CD14-positive monocyte (primary cell): ENCODE results near the gene PDE4B. TPM values are rescaled to one million over a fixed set of nuclear protein-coding genes. Genes with fewer than 3 reads are reported as not detected.

Experiments
- DNase-seq, 3 donors: peaks; one replicate each; pipeline ENCODE4 v3.0.0-alpha.2; 2011 to 2022
- H2AFZ ChIP-seq: 2 replicates; pipeline ENCODE4 v1.6.0; 2012; ENCODE audit warnings: mild to moderate bottlenecking, low read depth, low read length, inconsistent platforms; ENCODE audit not compliant: insufficient read depth, poor library complexity, severe bottlenecking
- H3K27ac ChIP-seq, 2 donors: 1 replicate in 1 of 2; 2 replicates in 1 of 2; pipeline ENCODE4 v1.5.1; 2012 to 2013; ENCODE audit warnings: low read length in 2 of 2, control low read depth in 1 of 2, inconsistent platforms in 1 of 2, low read depth in 1 of 2, mild to moderate bottlenecking in 1 of 2
- H3K27me3 ChIP-seq, 2 donors: one replicate each; pipeline versions ENCODE4 v1.6.0 to v1.6.1; 2011 to 2013; ENCODE audit warnings: low read length in 2 of 2; ENCODE audit not compliant: control insufficient read depth in 2 of 2, insufficient read depth in 2 of 2
- H3K36me3 ChIP-seq, 2 donors: replicated peaks in 1 of 2; 1 replicate in 1 of 2; 2 replicates in 1 of 2; pipeline versions ENCODE4 v1.5.1 to v1.6.1; 2012 to 2013; ENCODE audit warnings: low read length in 2 of 2, control low read depth in 1 of 2, inconsistent platforms in 1 of 2, mild to moderate bottlenecking in 1 of 2; ENCODE audit not compliant: insufficient read depth in 2 of 2, control insufficient read depth in 1 of 2
- H3K4me1 ChIP-seq, 2 donors: 1 replicate in 1 of 2; 2 replicates in 1 of 2; pipeline versions ENCODE4 v1.5.1 to v1.6.1; 2012 to 2013; ENCODE audit warnings: low read length in 2 of 2, control low read depth in 1 of 2, inconsistent platforms in 1 of 2, mild to moderate bottlenecking in 1 of 2, moderate library complexity in 1 of 2; ENCODE audit not compliant: insufficient read depth in 2 of 2, control insufficient read depth in 1 of 2
- H3K4me2 ChIP-seq: replicated peaks from 2 replicates; pipeline ENCODE3; 2012; ENCODE audit warnings: low read length, moderate library complexity, mild to moderate bottlenecking; ENCODE audit not compliant: poor library complexity, severe bottlenecking; ENCODE audit errors: extremely low read depth
- H3K4me3 ChIP-seq, 3 experiments: fragments of 200-600 bp in 1 of 3; sonication (generic) in 1 of 3; replicated peaks in 1 of 3; 1 replicate in 2 of 3; 2 replicates in 1 of 3; pipeline ENCODE4 v1.5.1; 2011 to 2013; ENCODE audit warnings: low read length in 3 of 3, mild to moderate bottlenecking in 3 of 3, control low read depth in 2 of 3, low read depth in 2 of 3, inconsistent platforms in 1 of 3, moderate library complexity in 1 of 3
- H3K79me2 ChIP-seq: 2 replicates; pipeline ENCODE4 v1.6.0; 2012; ENCODE audit warnings: mild to moderate bottlenecking, control low read depth, inconsistent platforms, low read length, moderate library complexity; ENCODE audit not compliant: insufficient read depth
- H3K9ac ChIP-seq: 2 replicates; pipeline ENCODE4 v1.6.0; 2017; ENCODE audit warnings: low read length, mild to moderate bottlenecking; ENCODE audit not compliant: insufficient read depth, poor library complexity, severe bottlenecking
- H3K9me3 ChIP-seq, 2 donors: replicated peaks in 1 of 2; 1 replicate in 1 of 2; 2 replicates in 1 of 2; pipeline versions ENCODE4 v1.5.1 to v1.6.1; 2012 to 2013; ENCODE audit warnings: low read length in 2 of 2, control low read depth in 1 of 2; ENCODE audit not compliant: control insufficient read depth in 1 of 2, insufficient read depth in 1 of 2
- H4K20me1 ChIP-seq: 2 replicates; pipeline ENCODE4 v1.6.0; 2012; ENCODE audit warnings: mild to moderate bottlenecking, low read length, control low read depth, moderate library complexity; ENCODE audit not compliant: insufficient read depth
- H3K27ac Mint-ChIP-seq, 7 donors: one replicate each; pipeline ENCODE4 v1.8.0; 2020; ENCODE audit warnings: mild to moderate bottlenecking in 7 of 7, mixed read lengths in 7 of 7, moderate library complexity in 6 of 7, inconsistent platforms in 2 of 7
- H3K27me3 Mint-ChIP-seq, 3 donors: one replicate each; pipeline ENCODE4 v1.8.0; 2021 to 2022; ENCODE audit warnings: low read depth in 3 of 3, mild to moderate bottlenecking in 3 of 3, mixed read lengths in 3 of 3, moderate library complexity in 3 of 3, inconsistent platforms in 1 of 3
- H3K36me3 Mint-ChIP-seq, 2 donors: one replicate each; pipeline ENCODE4 v1.8.0; 2020; ENCODE audit warnings: mixed read lengths in 2 of 2, inconsistent platforms in 1 of 2, mild to moderate bottlenecking in 1 of 2
- H3K4me1 Mint-ChIP-seq: one replicate; pipeline ENCODE4 v1.8.0; 2020; ENCODE audit warnings: mild to moderate bottlenecking, mixed read lengths
- H3K4me3 Mint-ChIP-seq, 2 donors: one replicate each; pipeline ENCODE4 v1.8.0; 2020; ENCODE audit warnings: mild to moderate bottlenecking in 2 of 2, mixed read lengths in 2 of 2, moderate library complexity in 1 of 2
- H3K9me3 Mint-ChIP-seq, 7 donors: one replicate each; pipeline ENCODE4 v1.8.0; 2020 to 2022; ENCODE audit warnings: mixed read lengths in 7 of 7, mild to moderate bottlenecking in 6 of 7, moderate library complexity in 6 of 7, inconsistent platforms in 2 of 7
- WGBS: methylation state at CpG from one replicate; pipeline ENCODE4 v1.1.5; 2013; ENCODE audit warnings: missing lambda C conversion rate; ENCODE audit not compliant: insufficient coverage; 5-methylcytosine and 5-hydroxymethylcytosine counted together
- intact Hi-C, 2 donors: fragments of 100-400 bp; cut with micrococcal nuclease; formaldehyde crosslinking; loops; one replicate each; pipeline versions ENCODE4 v1.15.0 to v1.15.1; 2023
- polyA plus RNA-seq, 3 donors: library from polyadenylated mRNA; depleted of rRNA in 1 of 3; unstranded in 2 of 3; stranded (reverse) in 1 of 3; fragments of 300-500 nt in 2 of 3; fragments of >200 nt in 1 of 3; fragmentation: Illumina TruSeq in 2 of 3; gene quantifications; 1 replicate in 2 of 3; 2 replicates in 1 of 3; pipeline ENCODE4 v1.2.3, GENCODE V29; 2012 to 2021
- TF ChIP-seq, protein P1 (sequence below): fragments of 200-600 bp; IDR thresholded peaks from one replicate; pipeline ENCODE4 v1.8.0; 2022; ENCODE audit warnings: antibody characterized with exemption, mild to moderate bottlenecking

Gene PDE4B
- polyA plus RNA-seq, 3 donors: 17.2 to 52.8 (median 25.2) TPM

- intact Hi-C loops: no loop called here
- Histone ChIP-seq H4K20me1 (no peaks in the 10 kb centered on the region), H3K4me3 (no peak overlapping the region), H3K79me2 (no peaks in the 10 kb centered on the region), H3K27ac (no peak overlapping the region), H3K36me3 (no peaks in the 10 kb centered on the region), H3K4me1 (no peaks in the 10 kb centered on the region), H3K9ac (no peak overlapping the region), H3K9me3 (no peaks in the 10 kb centered on the region), H3K4me2 (no peak overlapping the region), H3K27me3 (no peaks in the 10 kb centered on the region), H2AFZ (no peak overlapping the region)
- Mint-ChIP-seq H3K4me3 (no peak overlapping the region), H3K4me1 (no peaks in the 10 kb centered on the region), H3K27ac (no peak overlapping the region), H3K27me3 (peaks cover 0 to 3% (median 0%) of the 10 kb centered on the region in 3 donors), H3K9me3 (peaks cover 0 to 3% (median 0%) of the 10 kb centered on the region in 7 donors), H3K36me3 (no peaks in the 10 kb centered on the region)
- WGBS: no CpG with 5 or more reads among the region's 1 CpG
- TF ChIP-seq, protein P1, sequence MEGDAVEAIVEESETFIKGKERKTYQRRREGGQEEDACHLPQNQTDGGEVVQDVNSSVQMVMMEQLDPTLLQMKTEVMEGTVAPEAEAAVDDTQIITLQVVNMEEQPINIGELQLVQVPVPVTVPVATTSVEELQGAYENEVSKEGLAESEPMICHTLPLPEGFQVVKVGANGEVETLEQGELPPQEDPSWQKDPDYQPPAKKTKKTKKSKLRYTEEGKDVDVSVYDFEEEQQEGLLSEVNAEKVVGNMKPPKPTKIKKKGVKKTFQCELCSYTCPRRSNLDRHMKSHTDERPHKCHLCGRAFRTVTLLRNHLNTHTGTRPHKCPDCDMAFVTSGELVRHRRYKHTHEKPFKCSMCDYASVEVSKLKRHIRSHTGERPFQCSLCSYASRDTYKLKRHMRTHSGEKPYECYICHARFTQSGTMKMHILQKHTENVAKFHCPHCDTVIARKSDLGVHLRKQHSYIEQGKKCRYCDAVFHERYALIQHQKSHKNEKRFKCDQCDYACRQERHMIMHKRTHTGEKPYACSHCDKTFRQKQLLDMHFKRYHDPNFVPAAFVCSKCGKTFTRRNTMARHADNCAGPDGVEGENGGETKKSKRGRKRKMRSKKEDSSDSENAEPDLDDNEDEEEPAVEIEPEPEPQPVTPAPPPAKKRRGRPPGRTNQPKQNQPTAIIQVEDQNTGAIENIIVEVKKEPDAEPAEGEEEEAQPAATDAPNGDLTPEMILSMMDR: no peak
- no peak for DNase-seq
Observed at GRCh38 chr1:65827346-65827745, 34.7 kb downstream of the PDE4B start.

GRCh38 chr1:65830306-65830705 lies 37.6 kb downstream of the PDE4B start:
- Histone ChIP-seq H3K9ac (no peak overlapping the region), H3K4me1 (no peaks in the 10 kb centered on the region), H4K20me1 (no peaks in the 10 kb centered on the region), H3K36me3 (no peaks in the 10 kb centered on the region), H3K79me2 (no peaks in the 10 kb centered on the region), H3K4me2 (no peak overlapping the region), H3K27me3 (no peaks in the 10 kb centered on the region), H3K27ac (no peak overlapping the region), H3K9me3 (no peaks in the 10 kb centered on the region), H3K4me3 (no peak overlapping the region), H2AFZ (no peak overlapping the region)
- Mint-ChIP-seq H3K27me3 (peaks cover 0 to 3% (median 0%) of the 10 kb centered on the region in 3 donors), H3K36me3 (no peaks in the 10 kb centered on the region), H3K27ac (peak overlapping the region in 1 of 7 donors; percentile 46), H3K9me3 (peaks cover 0 to 2% (median 0%) of the 10 kb centered on the region in 7 donors), H3K4me3 (no peak overlapping the region), H3K4me1 (no peaks in the 10 kb centered on the region)
- intact Hi-C loops: no loop called here
- WGBS: no CpG with 5 or more reads among the region's 1 CpG
- TF ChIP-seq, protein P1: no peak
- DNase-seq: no peak
